H9 (cell line): ENCODE data around the gene SCLY. TPM values are rescaled to one million over a fixed set of nuclear protein-coding genes. Genes with fewer than 3 reads are reported as not detected.

Experiments
- DNase-seq: peaks from one replicate; pipeline ENCODE4 v3.0.0-alpha.2; 2017
- H2AFZ ChIP-seq: one replicate; pipeline ENCODE4 v1.6.1; 2013; ENCODE audit warnings: mild to moderate bottlenecking, low read length, control low read depth, moderate library complexity
- H2AK5ac ChIP-seq: 2 replicates; pipeline ENCODE4 v1.6.1; 2013; ENCODE audit warnings: low read length, control low read depth, mixed read lengths; ENCODE audit not compliant: insufficient read length
- H2BK120ac ChIP-seq: one replicate; pipeline ENCODE4 v1.6.1; 2013; ENCODE audit warnings: low read depth, mild to moderate bottlenecking, low read length, control low read depth, inconsistent platforms; ENCODE audit not compliant: poor library complexity, severe bottlenecking
- H2BK12ac ChIP-seq: 2 replicates; pipeline ENCODE4 v1.6.1; 2013; ENCODE audit warnings: low read length, control low read depth, mixed read lengths, low read depth; ENCODE audit not compliant: insufficient read length
- H2BK15ac ChIP-seq: 2 replicates; pipeline ENCODE4 v1.6.1; 2013; ENCODE audit warnings: low read depth, low read length, control low read depth
- H2BK20ac ChIP-seq: one replicate; pipeline ENCODE4 v1.6.1; 2013; ENCODE audit warnings: low read depth, mild to moderate bottlenecking, low read length, control low read depth, inconsistent platforms; ENCODE audit not compliant: poor library complexity, severe bottlenecking
- H2BK5ac ChIP-seq: 2 replicates; pipeline ENCODE4 v1.6.1; 2013; ENCODE audit warnings: low read length, control low read depth, mixed read lengths; ENCODE audit not compliant: insufficient read length
- H3K14ac ChIP-seq: 2 replicates; pipeline ENCODE4 v1.6.1; 2013; ENCODE audit warnings: low read length, control low read depth; ENCODE audit not compliant: insufficient read depth
- H3K18ac ChIP-seq: 2 replicates; pipeline ENCODE4 v1.6.1; 2013; ENCODE audit warnings: low read depth, mild to moderate bottlenecking, mixed read lengths, low read length, control low read depth; ENCODE audit not compliant: insufficient read length
- H3K23ac ChIP-seq: 2 replicates; pipeline ENCODE4 v1.6.1; 2013; ENCODE audit warnings: low read length, control low read depth, mixed read lengths, low read depth; ENCODE audit not compliant: insufficient read length
- H3K23me2 ChIP-seq: 2 replicates; pipeline ENCODE4 v1.6.1; 2013; ENCODE audit warnings: low read depth, mild to moderate bottlenecking, mixed read lengths, low read length, control low read depth; ENCODE audit not compliant: insufficient read length, poor library complexity, severe bottlenecking
- H3K27ac ChIP-seq: 2 replicates; pipeline ENCODE4 v1.5.1; 2013; ENCODE audit warnings: low read length, control low read depth, mixed read lengths, low read depth; ENCODE audit not compliant: insufficient read length
- H3K27me3 ChIP-seq: 2 replicates; pipeline ENCODE4 v1.6.1; 2013; ENCODE audit warnings: low read length, control low read depth, inconsistent platforms; ENCODE audit not compliant: insufficient read depth
- H3K4ac ChIP-seq: 2 replicates; pipeline ENCODE4 v1.6.1; 2013; ENCODE audit warnings: low read depth, mild to moderate bottlenecking, control low read depth, inconsistent platforms, low read length, moderate library complexity
- H3K4me1 ChIP-seq: 2 replicates; pipeline ENCODE4 v1.6.1; 2013; ENCODE audit warnings: low read length, control low read depth, inconsistent platforms; ENCODE audit not compliant: insufficient read depth
- H3K4me2 ChIP-seq: 2 replicates; pipeline ENCODE4 v1.6.1; 2013; ENCODE audit warnings: low read length, control low read depth, mixed read lengths; ENCODE audit not compliant: insufficient read length, insufficient read depth
- H3K56ac ChIP-seq: 2 replicates; pipeline ENCODE4 v1.6.1; 2013; ENCODE audit warnings: low read depth, mild to moderate bottlenecking, mixed read lengths, low read length, control low read depth; ENCODE audit not compliant: insufficient read length
- H3K79me1 ChIP-seq: 2 replicates; pipeline ENCODE4 v1.6.1; 2013; ENCODE audit warnings: low read depth, mild to moderate bottlenecking, moderate library complexity, low read length, control low read depth, inconsistent platforms; ENCODE audit not compliant: insufficient read depth, poor library complexity, severe bottlenecking
- H3K79me2 ChIP-seq: 2 replicates; pipeline ENCODE4 v1.6.1; 2013; ENCODE audit warnings: low read length, control low read depth, inconsistent platforms; ENCODE audit not compliant: insufficient read depth
- H3K9ac ChIP-seq: 2 replicates; pipeline ENCODE4 v1.6.1; 2013; ENCODE audit warnings: low read length, control low read depth, mixed read lengths; ENCODE audit not compliant: insufficient read length; ENCODE audit errors: extremely low read depth
- H3K9me3 ChIP-seq: one replicate; pipeline ENCODE4 v1.6.1; 2013; ENCODE audit warnings: low read depth, low read length, inconsistent platforms; ENCODE audit not compliant: control insufficient read depth
- H3T11ph ChIP-seq: one replicate; pipeline ENCODE4 v1.6.1; 2013; ENCODE audit warnings: mild to moderate bottlenecking, low read length, control low read depth, inconsistent platforms
- H4K20me1 ChIP-seq: one replicate; pipeline ENCODE4 v1.6.1; 2013; ENCODE audit not compliant: control insufficient read depth, insufficient read length, insufficient read depth
- H4K5ac ChIP-seq: 2 replicates; pipeline ENCODE4 v1.6.1; 2013; ENCODE audit warnings: low read depth, mild to moderate bottlenecking, mixed read lengths, low read length, control low read depth; ENCODE audit not compliant: insufficient read length
- H4K8ac ChIP-seq: replicated peaks from 2 replicates; pipeline ENCODE4 v1.6.1; 2013; ENCODE audit warnings: low read length, control low read depth, mixed read lengths, low read depth; ENCODE audit not compliant: insufficient read length
- H4K91ac ChIP-seq: 2 replicates; pipeline ENCODE4 v1.6.1; 2013; ENCODE audit warnings: low read depth, mild to moderate bottlenecking, moderate library complexity, mixed read lengths, low read length, control low read depth; ENCODE audit not compliant: insufficient read length
- H3K27ac Mint-ChIP-seq, 3 experiments: 2 replicates in 2 of 3; 3 replicates in 1 of 3; pipeline ENCODE4 v1.8.0; 2020 to 2021; ENCODE audit warnings: mixed read lengths in 3 of 3, mild to moderate bottlenecking in 1 of 3, moderate library complexity in 1 of 3
- H3K27me3 Mint-ChIP-seq: 2 replicates; pipeline ENCODE4 v1.8.0; 2021; ENCODE audit warnings: low read depth, mild to moderate bottlenecking, moderate library complexity, mixed read lengths
- H3K36me3 Mint-ChIP-seq, 3 experiments: 2 replicates in 2 of 3; 3 replicates in 1 of 3; pipeline ENCODE4 v1.8.0; 2020 to 2021; ENCODE audit warnings: low read depth in 3 of 3, mixed read lengths in 3 of 3; ENCODE audit not compliant: insufficient read depth in 1 of 3
- H3K4me1 Mint-ChIP-seq, 2 experiments: 2 replicates each; pipeline ENCODE4 v1.8.0; 2020; ENCODE audit warnings: mixed read lengths in 2 of 2
- H3K4me3 Mint-ChIP-seq, 2 experiments: 2 replicates in 1 of 2; 3 replicates in 1 of 2; pipeline ENCODE4 v1.8.0; 2020 to 2021; ENCODE audit warnings: mild to moderate bottlenecking in 2 of 2, mixed read lengths in 2 of 2, moderate library complexity in 1 of 2
- H3K9me3 Mint-ChIP-seq, 2 experiments: 2 replicates in 1 of 2; 3 replicates in 1 of 2; pipeline ENCODE4 v1.8.0; 2020; ENCODE audit warnings: mild to moderate bottlenecking in 2 of 2, mixed read lengths in 2 of 2, moderate library complexity in 1 of 2
- WGBS: extraction: QIAGEN DNeasy Blood & Tissue Kit; methylation state at CpG from one replicate; pipeline ENCODE4 v1.1.7; 2013; ENCODE audit warnings: missing lambda C conversion rate, low lambda C conversion rate, mixed read lengths; ENCODE audit not compliant: insufficient read length; ENCODE audit errors: extremely low coverage; 5-methylcytosine and 5-hydroxymethylcytosine counted together
- total RNA-seq: library from RNA; stranded (reverse); gene quantifications from 2 replicates; pipeline ENCODE4 v1.2.1, GENCODE V29; 2021
- TF ChIP-seq, protein P1 (sequence below): fragments of 200-600 bp; sonication (generic); conservative IDR thresholded peaks from 3 replicates; pipeline ENCODE4 v1.8.0; 2021; ENCODE audit warnings: antibody characterized with exemption, mild to moderate bottlenecking

Gene SCLY
- total RNA-seq, 1 experiment from 2014 or later = 55.3 TPM

DNA sequence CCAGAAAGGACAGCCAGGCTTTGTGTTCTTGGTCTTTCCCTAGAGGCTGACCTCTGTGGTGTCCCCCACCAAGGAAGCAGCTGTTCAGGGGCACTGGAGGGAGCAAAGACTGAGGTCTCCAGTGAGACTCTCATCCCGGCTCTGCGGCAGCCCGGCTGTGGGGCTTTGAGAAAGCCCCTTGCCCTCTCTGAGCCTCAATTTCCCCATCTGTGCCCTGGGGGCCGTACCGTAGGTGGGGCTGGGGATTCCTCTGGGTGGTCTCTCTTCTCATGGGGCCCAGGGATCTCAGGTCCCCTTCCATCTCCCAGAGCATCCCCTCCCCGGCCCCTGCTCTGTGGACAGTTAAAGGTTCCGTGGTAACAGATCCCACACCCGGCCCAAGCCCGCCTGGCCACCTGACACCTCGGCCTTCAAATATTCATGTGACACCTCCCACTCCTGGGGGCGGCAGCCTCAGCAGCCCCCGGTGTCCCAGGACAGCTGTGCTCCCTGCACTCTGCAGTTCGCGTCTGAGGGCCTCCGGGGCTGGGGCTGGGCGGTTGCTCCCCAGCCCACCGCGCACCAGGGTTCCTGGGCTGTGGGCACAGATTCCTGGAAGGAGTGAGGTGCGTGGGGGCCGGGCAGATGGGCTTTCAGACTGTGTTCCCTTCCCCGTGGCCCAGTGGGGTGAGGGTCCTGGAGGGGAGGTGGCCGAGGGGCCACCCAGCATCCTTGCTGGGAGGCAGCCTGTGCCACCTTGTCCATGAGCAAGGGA, 62.6 kb downstream of the SCLY start:
- no CpG with 5 or more reads among the region's 22 CpGs for WGBS
- DNase-seq = no peak
- H3K27me3 ChIP-seq = no peaks in the 10 kb centered on the region

More for the DNA sequence above, 62.6 kb downstream of the SCLY start:
- H3K23ac ChIP-seq = no peak overlapping the region
- no peak overlapping the region for H2BK15ac ChIP-seq
- no peak overlapping the region for H2AK5ac ChIP-seq
- no peaks in the 10 kb centered on the region for H3K79me2 ChIP-seq
- H3K79me1 ChIP-seq = no peaks in the 10 kb centered on the region
- no peak overlapping the region for H3K27ac ChIP-seq
- H3K9me3 ChIP-seq = no peaks in the 10 kb centered on the region
- no peak overlapping the region for H4K5ac ChIP-seq
- Mint-ChIP-seq H3K9me3 (peaks cover 0 to under 1% of the 10 kb centered on the region in 2 experiments; a peak in 3 of 5 replicates), H3K4me3 (no peak overlapping the region), H3K27me3 (peaks cover 4% of the 10 kb centered on the region), H3K27ac (no peak overlapping the region), H3K36me3 (no peaks in the 10 kb centered on the region), H3K4me1 (no peaks in the 10 kb centered on the region)
- H3K56ac ChIP-seq = no peak overlapping the region
- H3T11ph ChIP-seq = no peak overlapping the region
- H3K23me2 ChIP-seq = no peaks in the 10 kb centered on the region
- no peak overlapping the region for H2AFZ ChIP-seq
- H3K4me2 ChIP-seq = no peak overlapping the region
- no peaks in the 10 kb centered on the region for H4K20me1 ChIP-seq
- H2BK20ac ChIP-seq = no peak overlapping the region
- no peak overlapping the region for H3K14ac ChIP-seq
- H2BK120ac ChIP-seq = no peak overlapping the region
- H4K91ac ChIP-seq = no peak overlapping the region
- no peak overlapping the region for H3K9ac ChIP-seq
- H4K8ac ChIP-seq = no peak overlapping the region
- TF ChIP-seq, protein P1, sequence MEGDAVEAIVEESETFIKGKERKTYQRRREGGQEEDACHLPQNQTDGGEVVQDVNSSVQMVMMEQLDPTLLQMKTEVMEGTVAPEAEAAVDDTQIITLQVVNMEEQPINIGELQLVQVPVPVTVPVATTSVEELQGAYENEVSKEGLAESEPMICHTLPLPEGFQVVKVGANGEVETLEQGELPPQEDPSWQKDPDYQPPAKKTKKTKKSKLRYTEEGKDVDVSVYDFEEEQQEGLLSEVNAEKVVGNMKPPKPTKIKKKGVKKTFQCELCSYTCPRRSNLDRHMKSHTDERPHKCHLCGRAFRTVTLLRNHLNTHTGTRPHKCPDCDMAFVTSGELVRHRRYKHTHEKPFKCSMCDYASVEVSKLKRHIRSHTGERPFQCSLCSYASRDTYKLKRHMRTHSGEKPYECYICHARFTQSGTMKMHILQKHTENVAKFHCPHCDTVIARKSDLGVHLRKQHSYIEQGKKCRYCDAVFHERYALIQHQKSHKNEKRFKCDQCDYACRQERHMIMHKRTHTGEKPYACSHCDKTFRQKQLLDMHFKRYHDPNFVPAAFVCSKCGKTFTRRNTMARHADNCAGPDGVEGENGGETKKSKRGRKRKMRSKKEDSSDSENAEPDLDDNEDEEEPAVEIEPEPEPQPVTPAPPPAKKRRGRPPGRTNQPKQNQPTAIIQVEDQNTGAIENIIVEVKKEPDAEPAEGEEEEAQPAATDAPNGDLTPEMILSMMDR = no peak
- no peak overlapping the region for H2BK12ac ChIP-seq
- H3K4me1 ChIP-seq = no peaks in the 10 kb centered on the region
- H3K18ac ChIP-seq = no peak overlapping the region
- H2BK5ac ChIP-seq = no peak overlapping the region
- no peak overlapping the region for H3K4ac ChIP-seq
